K562 (cell line): ENCODE data around the gene SYT14. TPM values are rescaled to one million over a fixed set of nuclear protein-coding genes. Genes with fewer than 3 reads are reported as not detected.

ENCODE experiments used
- ARNT ChIP-seq, 2 experiments: fragments of 450-650 bp; IDR thresholded peaks; 2 replicates each; pipeline ENCODE4 v1.6.1; 2016; ENCODE audit warnings: mild to moderate bottlenecking in 1 of 2
- CCNT2 ChIP-seq: IDR thresholded peaks from 2 replicates; pipeline ENCODE4 v1.6.1; 2011; ENCODE audit warnings: borderline replicate concordance, low read depth, mild to moderate bottlenecking, moderate library complexity, mixed read lengths, low read length; ENCODE audit not compliant: insufficient read length; ENCODE audit errors: extremely low read depth
- IFI16 ChIP-seq: fragments of 250-450 bp; sonication (Bioruptor Pico); IDR thresholded peaks from 2 replicates; pipeline ENCODE4 v2.1.2; 2022; ENCODE audit warnings: mild to moderate bottlenecking, inconsistent platforms
- KAT7 ChIP-seq: sonication (generic); formaldehyde crosslinking; IDR thresholded peaks from 2 replicates; pipeline ENCODE4 v1.8.0; 2022; ENCODE audit warnings: missing genetic modification reagents, mild to moderate bottlenecking, borderline replicate concordance
- LCOR ChIP-seq: sonication (generic); formaldehyde crosslinking; IDR thresholded peaks from 2 replicates; pipeline ENCODE4 v1.8.0; 2022; ENCODE audit warnings: mild to moderate bottlenecking, missing genetic modification reagents
- MCM5 ChIP-seq: fragments of 450-650 bp; IDR thresholded peaks from 2 replicates; pipeline ENCODE4 v1.6.1; 2016; ENCODE audit warnings: low read depth
- PTRF ChIP-seq: fragments of 450-650 bp; IDR thresholded peaks from 2 replicates; pipeline ENCODE4 v1.6.1; 2016; ENCODE audit warnings: mild to moderate bottlenecking, missing genetic modification characterization, missing compliant biosample characterization
- RAD21 ChIP-seq, 2 experiments: fragments of 250-450 bp in 1 of 2; fragments of 450-650 bp in 1 of 2; sonication (Bioruptor Pico) in 1 of 2; formaldehyde crosslinking in 1 of 2; IDR thresholded peaks in 1 of 2; conservative IDR thresholded peaks in 1 of 2; 2 replicates each; pipeline versions ENCODE4 v1.4.0 to v1.8.0; 2020 to 2022; ENCODE audit warnings: mild to moderate bottlenecking in 2 of 2, moderate library complexity in 1 of 2
- TAF7 ChIP-seq: fragments of 450-650 bp; IDR thresholded peaks from 2 replicates; pipeline ENCODE4 v1.6.1; 2016; ENCODE audit warnings: missing genetic modification characterization, missing compliant biosample characterization
- ZNF143 ChIP-seq: sonication (generic); formaldehyde crosslinking; IDR thresholded peaks from 2 replicates; pipeline ENCODE4 v1.9.0; 2022; ENCODE audit warnings: mild to moderate bottlenecking, missing genetic modification reagents
- ZNF561 ChIP-seq: fragments of 450-650 bp; formaldehyde crosslinking; conservative IDR thresholded peaks from 2 replicates; pipeline ENCODE4 v1.4.0; 2020; ENCODE audit warnings: mild to moderate bottlenecking, moderate library complexity
- ZNF778 ChIP-seq: fragments of 450-650 bp; formaldehyde crosslinking; IDR thresholded peaks from 2 replicates; pipeline ENCODE4 v1.4.0; 2020; ENCODE audit warnings: mild to moderate bottlenecking, moderate library complexity
- polyA plus RNA-seq, 8 experiments: library from polyadenylated mRNA; depleted of rRNA in 4 of 8; stranded (reverse) in 5 of 8; unstranded in 3 of 8; fragments of >200 nt; fragmentation: Nextera tagmentation in 2 of 8; fragmentation: Illumina TruSeq in 1 of 8; extraction: Ambion mirVana in 2 of 8; extraction: Trizol in 1 of 8; gene quantifications; 2 replicates each; pipeline versions ENCODE4 v1.2.1 to v1.2.3, GENCODE V29; 2011 to 2014; ENCODE audit warnings: inconsistent platforms in 1 of 8, missing spikeins in 1 of 8
- total RNA-seq, 7 experiments: library from RNA; depleted of rRNA in 6 of 7; stranded (reverse); fragments of >200 nt in 6 of 7; fragmentation: Illumina TruSeq in 2 of 7; extraction: Trizol in 2 of 7; gene quantifications; 2 replicates each; pipeline versions ENCODE4 v1.2.1 to v1.2.3, GENCODE V29; 2011 to 2021; ENCODE audit warnings: low replicate concordance in 1 of 7
- TF ChIP-seq, protein P1 (sequence below): sonication (generic); formaldehyde crosslinking; IDR thresholded peaks from 2 replicates; pipeline ENCODE4 v1.8.0; 2023; ENCODE audit warnings: missing genetic modification reagents, mild to moderate bottlenecking, borderline replicate concordance
- TF ChIP-seq, protein P2 (sequence below): IDR thresholded peaks from 2 replicates; pipeline ENCODE4 v1.6.1; 2016; ENCODE audit warnings: missing genetic modification characterization, missing compliant biosample characterization
- TF ChIP-seq, protein P3 (sequence below): fragments of 250-450 bp; sonication (Bioruptor Pico); IDR thresholded peaks from 2 replicates; pipeline ENCODE4 v1.5.0; 2021

SYT14 gene
- total and polyA plus RNA-seq, 9 of the 15 experiments (the other 6 are each of a cell fraction or from before 2014, with no cell fraction given) = 0.01 to 0.04 TPM; not detected in 7

DNA sequence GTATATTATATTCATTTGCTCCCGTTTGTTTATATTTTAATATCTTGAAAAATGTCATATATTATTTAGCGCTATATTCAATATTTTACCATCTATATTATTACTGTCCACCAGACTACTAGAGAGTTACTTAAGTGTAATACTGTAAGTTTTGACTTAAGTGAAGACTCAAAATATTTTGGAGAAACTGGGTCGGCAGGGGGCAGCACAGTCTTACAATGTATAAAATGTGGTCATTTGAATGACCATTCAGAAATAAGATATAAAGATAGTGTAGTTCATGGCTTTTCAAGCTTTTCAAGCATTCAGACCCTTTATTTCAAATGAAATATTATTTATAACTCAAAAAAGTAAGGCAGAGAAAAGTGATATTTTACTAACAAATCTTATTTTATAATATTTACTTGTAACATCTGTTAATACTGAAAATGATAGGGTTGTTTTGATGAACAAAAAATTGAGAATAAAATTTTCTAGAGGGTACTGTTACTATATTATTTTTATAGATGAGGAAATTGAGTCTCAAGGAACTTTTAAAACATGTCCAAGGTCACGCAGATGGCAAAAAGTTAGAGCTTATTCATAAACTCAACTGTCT, 205.5 kb downstream of the SYT14 start (continued):
- TF ChIP-seq ZNF778 (CRISPR knock-in tag) = no peak
- TF ChIP-seq, protein P1, sequence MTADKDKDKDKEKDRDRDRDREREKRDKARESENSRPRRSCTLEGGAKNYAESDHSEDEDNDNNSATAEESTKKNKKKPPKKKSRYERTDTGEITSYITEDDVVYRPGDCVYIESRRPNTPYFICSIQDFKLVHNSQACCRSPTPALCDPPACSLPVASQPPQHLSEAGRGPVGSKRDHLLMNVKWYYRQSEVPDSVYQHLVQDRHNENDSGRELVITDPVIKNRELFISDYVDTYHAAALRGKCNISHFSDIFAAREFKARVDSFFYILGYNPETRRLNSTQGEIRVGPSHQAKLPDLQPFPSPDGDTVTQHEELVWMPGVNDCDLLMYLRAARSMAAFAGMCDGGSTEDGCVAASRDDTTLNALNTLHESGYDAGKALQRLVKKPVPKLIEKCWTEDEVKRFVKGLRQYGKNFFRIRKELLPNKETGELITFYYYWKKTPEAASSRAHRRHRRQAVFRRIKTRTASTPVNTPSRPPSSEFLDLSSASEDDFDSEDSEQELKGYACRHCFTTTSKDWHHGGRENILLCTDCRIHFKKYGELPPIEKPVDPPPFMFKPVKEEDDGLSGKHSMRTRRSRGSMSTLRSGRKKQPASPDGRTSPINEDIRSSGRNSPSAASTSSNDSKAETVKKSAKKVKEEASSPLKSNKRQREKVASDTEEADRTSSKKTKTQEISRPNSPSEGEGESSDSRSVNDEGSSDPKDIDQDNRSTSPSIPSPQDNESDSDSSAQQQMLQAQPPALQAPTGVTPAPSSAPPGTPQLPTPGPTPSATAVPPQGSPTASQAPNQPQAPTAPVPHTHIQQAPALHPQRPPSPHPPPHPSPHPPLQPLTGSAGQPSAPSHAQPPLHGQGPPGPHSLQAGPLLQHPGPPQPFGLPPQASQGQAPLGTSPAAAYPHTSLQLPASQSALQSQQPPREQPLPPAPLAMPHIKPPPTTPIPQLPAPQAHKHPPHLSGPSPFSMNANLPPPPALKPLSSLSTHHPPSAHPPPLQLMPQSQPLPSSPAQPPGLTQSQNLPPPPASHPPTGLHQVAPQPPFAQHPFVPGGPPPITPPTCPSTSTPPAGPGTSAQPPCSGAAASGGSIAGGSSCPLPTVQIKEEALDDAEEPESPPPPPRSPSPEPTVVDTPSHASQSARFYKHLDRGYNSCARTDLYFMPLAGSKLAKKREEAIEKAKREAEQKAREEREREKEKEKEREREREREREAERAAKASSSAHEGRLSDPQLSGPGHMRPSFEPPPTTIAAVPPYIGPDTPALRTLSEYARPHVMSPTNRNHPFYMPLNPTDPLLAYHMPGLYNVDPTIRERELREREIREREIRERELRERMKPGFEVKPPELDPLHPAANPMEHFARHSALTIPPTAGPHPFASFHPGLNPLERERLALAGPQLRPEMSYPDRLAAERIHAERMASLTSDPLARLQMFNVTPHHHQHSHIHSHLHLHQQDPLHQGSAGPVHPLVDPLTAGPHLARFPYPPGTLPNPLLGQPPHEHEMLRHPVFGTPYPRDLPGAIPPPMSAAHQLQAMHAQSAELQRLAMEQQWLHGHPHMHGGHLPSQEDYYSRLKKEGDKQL (CRISPR knock-in tag) = no peak
- TF ChIP-seq PTRF = no peak
- no peak for TF ChIP-seq LCOR
- peak; percentile 81 for TF ChIP-seq RAD21 (CRISPR knock-in tag; conservative IDR thresholded peaks at IDR 0.05 in 1 of 2, IDR thresholded peaks at IDR 0.05 in 1 of 2)
- TF ChIP-seq, protein P2, sequence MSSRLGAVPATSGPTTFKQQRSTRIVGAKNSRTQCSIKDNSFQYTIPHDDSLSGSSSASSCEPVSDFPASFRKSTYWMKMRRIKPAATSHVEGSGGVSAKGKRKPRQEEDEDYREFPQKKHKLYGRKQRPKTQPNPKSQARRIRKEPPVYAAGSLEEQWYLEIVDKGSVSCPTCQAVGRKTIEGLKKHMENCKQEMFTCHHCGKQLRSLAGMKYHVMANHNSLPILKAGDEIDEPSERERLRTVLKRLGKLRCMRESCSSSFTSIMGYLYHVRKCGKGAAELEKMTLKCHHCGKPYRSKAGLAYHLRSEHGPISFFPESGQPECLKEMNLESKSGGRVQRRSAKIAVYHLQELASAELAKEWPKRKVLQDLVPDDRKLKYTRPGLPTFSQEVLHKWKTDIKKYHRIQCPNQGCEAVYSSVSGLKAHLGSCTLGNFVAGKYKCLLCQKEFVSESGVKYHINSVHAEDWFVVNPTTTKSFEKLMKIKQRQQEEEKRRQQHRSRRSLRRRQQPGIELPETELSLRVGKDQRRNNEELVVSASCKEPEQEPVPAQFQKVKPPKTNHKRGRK = no peak
- TF ChIP-seq ZNF143 (CRISPR knock-in tag) = no peak
- TF ChIP-seq IFI16 (CRISPR knock-in tag) = no peak
- TF ChIP-seq ZNF561 (CRISPR knock-in tag) = no peak
- no peak for TF ChIP-seq CCNT2
- TF ChIP-seq KAT7 = no peak
- TF ChIP-seq, protein P3, sequence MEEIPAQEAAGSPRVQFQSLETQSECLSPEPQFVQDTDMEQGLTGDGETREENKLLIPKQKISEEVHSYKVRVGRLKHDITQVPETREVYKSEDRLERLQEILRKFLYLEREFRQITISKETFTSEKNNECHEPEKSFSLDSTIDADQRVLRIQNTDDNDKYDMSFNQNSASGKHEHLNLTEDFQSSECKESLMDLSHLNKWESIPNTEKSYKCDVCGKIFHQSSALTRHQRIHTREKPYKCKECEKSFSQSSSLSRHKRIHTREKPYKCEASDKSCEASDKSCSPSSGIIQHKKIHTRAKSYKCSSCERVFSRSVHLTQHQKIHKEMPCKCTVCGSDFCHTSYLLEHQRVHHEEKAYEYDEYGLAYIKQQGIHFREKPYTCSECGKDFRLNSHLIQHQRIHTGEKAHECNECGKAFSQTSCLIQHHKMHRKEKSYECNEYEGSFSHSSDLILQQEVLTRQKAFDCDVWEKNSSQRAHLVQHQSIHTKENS (CRISPR knock-in tag) = no peak
- no peak for TF ChIP-seq MCM5
- TF ChIP-seq TAF7 (tag) = no peak
- no peak for TF ChIP-seq ARNT (IDR thresholded peaks at IDR 0.05)
